ENCODE measurements around the gene SALL4.

DNA sequence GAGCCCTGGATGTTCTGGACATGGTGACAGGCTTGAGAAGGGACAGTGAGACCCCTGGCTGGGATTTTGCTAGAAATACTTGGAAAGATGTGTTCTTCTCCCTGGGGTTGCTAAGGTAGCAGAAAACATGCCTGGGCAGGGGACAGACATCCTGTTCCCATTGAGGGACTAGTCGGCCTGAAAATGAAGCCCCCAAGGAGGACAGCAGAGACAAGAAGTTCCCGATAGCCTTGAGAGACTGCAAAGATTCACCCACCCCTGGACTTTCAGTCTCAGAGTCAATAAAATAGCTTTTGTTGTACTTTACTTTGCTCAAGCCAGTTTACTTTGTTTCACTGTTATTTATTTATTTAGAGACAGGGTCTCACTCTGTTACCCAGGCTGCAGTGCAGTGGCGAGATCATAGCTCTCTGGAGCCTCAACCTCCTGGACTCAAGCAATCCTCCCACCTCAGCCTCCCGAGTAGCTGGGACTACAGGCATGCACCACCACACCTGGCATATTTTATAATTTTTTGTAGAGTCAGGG lies 62.5 kb downstream of the SALL4 start:
- TF ChIP-seq, protein P1, sequence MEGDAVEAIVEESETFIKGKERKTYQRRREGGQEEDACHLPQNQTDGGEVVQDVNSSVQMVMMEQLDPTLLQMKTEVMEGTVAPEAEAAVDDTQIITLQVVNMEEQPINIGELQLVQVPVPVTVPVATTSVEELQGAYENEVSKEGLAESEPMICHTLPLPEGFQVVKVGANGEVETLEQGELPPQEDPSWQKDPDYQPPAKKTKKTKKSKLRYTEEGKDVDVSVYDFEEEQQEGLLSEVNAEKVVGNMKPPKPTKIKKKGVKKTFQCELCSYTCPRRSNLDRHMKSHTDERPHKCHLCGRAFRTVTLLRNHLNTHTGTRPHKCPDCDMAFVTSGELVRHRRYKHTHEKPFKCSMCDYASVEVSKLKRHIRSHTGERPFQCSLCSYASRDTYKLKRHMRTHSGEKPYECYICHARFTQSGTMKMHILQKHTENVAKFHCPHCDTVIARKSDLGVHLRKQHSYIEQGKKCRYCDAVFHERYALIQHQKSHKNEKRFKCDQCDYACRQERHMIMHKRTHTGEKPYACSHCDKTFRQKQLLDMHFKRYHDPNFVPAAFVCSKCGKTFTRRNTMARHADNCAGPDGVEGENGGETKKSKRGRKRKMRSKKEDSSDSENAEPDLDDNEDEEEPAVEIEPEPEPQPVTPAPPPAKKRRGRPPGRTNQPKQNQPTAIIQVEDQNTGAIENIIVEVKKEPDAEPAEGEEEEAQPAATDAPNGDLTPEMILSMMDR (conservative IDR thresholded peaks at IDR 0.05; ENCODE audit: low read length) = no peak
- no peak for TF ChIP-seq EZH2phosphoT487 (IDR thresholded peaks at IDR 0.05; ENCODE audit: borderline replicate concordance)
